Epithelial cell of esophagus (primary cell): ENCODE results near the gene RHEB.

ENCODE experiments used
- DNase-seq: peaks from one replicate; pipeline ENCODE4 v3.0.0; 2010; ENCODE audit warnings: low read depth
- H3K4me3 ChIP-seq: 2 replicates; pipeline ENCODE4 v1.5.1; 2011; ENCODE audit warnings: mild to moderate bottlenecking, low read length, control low read depth
- TF ChIP-seq, protein P1 (sequence below): IDR thresholded peaks from 2 replicates; pipeline ENCODE4 v1.5.1; 2011; ENCODE audit warnings: low read depth, mild to moderate bottlenecking, low read length, control low read depth, inconsistent platforms; ENCODE audit not compliant: insufficient read depth; ENCODE audit errors: missing control alignments

The RHEB gene

GRCh38 chr7:151519765-151520418, at the start of gene RHEB:
TSS of gene RHEB (minus strand) at chr7:151519895. CDS start at chr7:151519511, 384 bp downstream.
- TF ChIP-seq, protein P1, sequence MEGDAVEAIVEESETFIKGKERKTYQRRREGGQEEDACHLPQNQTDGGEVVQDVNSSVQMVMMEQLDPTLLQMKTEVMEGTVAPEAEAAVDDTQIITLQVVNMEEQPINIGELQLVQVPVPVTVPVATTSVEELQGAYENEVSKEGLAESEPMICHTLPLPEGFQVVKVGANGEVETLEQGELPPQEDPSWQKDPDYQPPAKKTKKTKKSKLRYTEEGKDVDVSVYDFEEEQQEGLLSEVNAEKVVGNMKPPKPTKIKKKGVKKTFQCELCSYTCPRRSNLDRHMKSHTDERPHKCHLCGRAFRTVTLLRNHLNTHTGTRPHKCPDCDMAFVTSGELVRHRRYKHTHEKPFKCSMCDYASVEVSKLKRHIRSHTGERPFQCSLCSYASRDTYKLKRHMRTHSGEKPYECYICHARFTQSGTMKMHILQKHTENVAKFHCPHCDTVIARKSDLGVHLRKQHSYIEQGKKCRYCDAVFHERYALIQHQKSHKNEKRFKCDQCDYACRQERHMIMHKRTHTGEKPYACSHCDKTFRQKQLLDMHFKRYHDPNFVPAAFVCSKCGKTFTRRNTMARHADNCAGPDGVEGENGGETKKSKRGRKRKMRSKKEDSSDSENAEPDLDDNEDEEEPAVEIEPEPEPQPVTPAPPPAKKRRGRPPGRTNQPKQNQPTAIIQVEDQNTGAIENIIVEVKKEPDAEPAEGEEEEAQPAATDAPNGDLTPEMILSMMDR: no peak
- H3K4me3 ChIP-seq: peak within 1 kb of the TSS; percentile 88

GRCh38 chr7:151566897-151567320, 47.2 kb upstream of the RHEB start:
- TF ChIP-seq, protein P1: no peak
- DNase-seq: no peak

More at GRCh38 chr7:151519765-151520418, at the start of gene RHEB:
- peak; percentile 99 for DNase-seq

GRCh38 chr7:151565541-151565940, 45.8 kb upstream of the RHEB start:
- no peak overlapping the region for H3K4me3 ChIP-seq
- DNase-seq: peak; percentile 48
- TF ChIP-seq, protein P1: no peak

More at GRCh38 chr7:151566897-151567320, 47.2 kb upstream of the RHEB start:
- H3K4me3 ChIP-seq: no peak overlapping the region

GRCh38 chr7:151560243-151560642, 40.5 kb upstream of the RHEB start:
- H3K4me3 ChIP-seq: no peak overlapping the region
- DNase-seq: no peak
- TF ChIP-seq, protein P1: no peak

DNA sequence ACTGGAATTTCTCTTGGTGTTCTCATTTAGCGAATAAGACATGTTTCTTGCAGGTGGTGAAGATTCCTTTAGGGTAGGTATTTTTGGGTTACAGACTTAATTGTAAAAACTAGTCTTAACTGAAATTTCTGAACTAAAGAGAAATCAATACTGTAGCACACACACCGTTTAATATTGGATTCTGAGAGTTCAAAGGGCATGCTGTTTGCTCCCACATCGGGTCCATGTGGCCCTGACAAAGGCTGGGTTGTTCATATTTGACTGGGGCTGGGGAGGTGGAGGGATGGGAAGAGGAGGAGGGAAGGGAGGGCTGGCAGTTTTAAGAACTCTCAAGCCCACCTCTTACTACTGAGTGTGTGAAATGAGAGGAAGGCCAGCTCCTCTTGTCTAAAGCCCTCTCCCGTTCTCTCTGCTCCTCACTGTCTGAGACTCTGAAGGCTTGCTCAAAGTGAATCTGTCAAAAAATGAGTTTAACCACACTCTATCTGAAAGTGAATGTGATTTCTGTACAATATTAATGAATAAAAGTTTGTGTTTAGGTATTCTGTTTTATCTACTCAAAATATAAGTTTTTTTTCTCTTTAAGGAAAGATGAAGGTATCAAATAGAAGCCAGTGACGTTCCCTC, 40.0 kb upstream of the RHEB start:
- TF ChIP-seq, protein P1: no peak
- no peak for DNase-seq

DNA sequence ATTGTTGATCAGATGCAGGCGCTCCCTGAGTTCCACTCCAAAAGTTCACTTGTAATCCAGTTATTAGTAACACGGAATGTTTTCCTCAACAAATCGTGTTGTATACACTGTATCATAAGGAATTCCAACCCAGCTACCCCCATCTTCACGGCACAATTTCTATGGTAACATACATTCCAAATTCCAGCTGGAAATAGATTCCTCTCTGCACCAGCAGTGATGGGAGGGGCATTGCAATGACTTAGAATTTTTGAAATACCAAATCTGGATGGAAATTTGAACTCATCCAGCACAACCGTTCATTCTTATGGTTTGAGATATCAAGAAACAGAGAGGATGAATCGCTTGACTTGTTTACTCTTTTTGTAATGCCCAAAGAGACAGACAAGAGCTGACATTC, 38.9 kb upstream of the RHEB start:
- no peak overlapping the region for H3K4me3 ChIP-seq
- no peak for DNase-seq
- TF ChIP-seq, protein P1: no peak

More for the DNA sequence above, 40.0 kb upstream of the RHEB start:
- H3K4me3 ChIP-seq: no peak overlapping the region
